Esophagus muscularis mucosa (tissue), 3 donors: ENCODE results near the gene GATA2.
A peak's percentile ranks its signal among the peaks of the same experiment; 100 is the strongest.

Experiments
- CTCF ChIP-seq, 3 experiments: fragments of 200-600 bp in 2 of 3; fragments of 450-650 bp in 1 of 3; sonication (generic) in 2 of 3; IDR thresholded peaks; one replicate each; pipeline ENCODE4 v1.5.1; 2017 to 2019; ENCODE audit warnings: antibody characterized with exemption in 3 of 3, mild to moderate bottlenecking in 2 of 3, moderate library complexity in 1 of 3
- POLR2A ChIP-seq: fragments of 450-650 bp; IDR thresholded peaks from one replicate; pipeline ENCODE4 v1.6.1; 2017; ENCODE audit warnings: antibody characterized with exemption, moderate library complexity, mild to moderate bottlenecking, low read depth

GRCh38 chr3:128497305-128498126 lies 4.5 kb upstream of the GATA2 start:
- TF ChIP-seq POLR2A: no peak
- TF ChIP-seq CTCF (IDR thresholded peaks at IDR 0.05): peak; percentile 54 to 80 (median 78)
